HEK293T (cell line): ENCODE data around the gene ANKMY1.
A peak's percentile ranks its signal among the peaks of the same experiment; 100 is the strongest.

Experiments
- CTCF ChIA-PET: fragments of 350-600 bp; formaldehyde crosslinking; extraction: SDS; loops from one replicate; lab custom pipeline; 2021; ENCODE audit warnings: antibody characterized with exemption, inconsistent platforms; lab: Yijun Ruan, JAX
- POLR2A ChIA-PET: fragments of 350-600 bp; formaldehyde crosslinking; extraction: SDS; loops from one replicate; lab custom pipeline; 2020; ENCODE audit warnings: antibody characterized with exemption, inconsistent platforms; lab: Yijun Ruan, JAX
- DNase-seq: peaks from one replicate; pipeline ENCODE4 v3.0.0; 2012; ENCODE audit warnings: mixed read lengths; ENCODE audit errors: extremely low spot score
- ARNT ChIP-seq: fragments of 450-650 bp; IDR thresholded peaks from 2 replicates; pipeline ENCODE4 v1.6.1; 2017; ENCODE audit warnings: mild to moderate bottlenecking
- BHLHE40 ChIP-seq: fragments of 450-650 bp; IDR thresholded peaks from 2 replicates; pipeline ENCODE4 v1.6.1; 2016; ENCODE audit warnings: mild to moderate bottlenecking, moderate library complexity, borderline replicate concordance
- CTBP1 ChIP-seq: fragments of 450-650 bp; IDR thresholded peaks from 2 replicates; pipeline ENCODE4 v1.6.1; 2016; ENCODE audit warnings: borderline replicate concordance
- ELF4 ChIP-seq: fragments of 450-650 bp; IDR thresholded peaks from 2 replicates; pipeline ENCODE4 v1.6.1; 2017; ENCODE audit warnings: antibody characterized with exemption
- FOXA1 ChIP-seq: fragments of 450-650 bp; IDR thresholded peaks from 2 replicates; pipeline ENCODE4 v1.6.1; 2016; ENCODE audit warnings: mild to moderate bottlenecking
- FOXK2 ChIP-seq: fragments of 450-650 bp; IDR thresholded peaks from 2 replicates; pipeline ENCODE4 v1.6.1; 2016; ENCODE audit warnings: mild to moderate bottlenecking
- FOXM1 ChIP-seq: fragments of 450-650 bp; IDR thresholded peaks from 2 replicates; pipeline ENCODE4 v1.6.1; 2017; ENCODE audit warnings: mild to moderate bottlenecking, borderline replicate concordance
- HDGF ChIP-seq: fragments of 450-650 bp; IDR thresholded peaks from 2 replicates; pipeline ENCODE4 v1.6.1; 2017; ENCODE audit warnings: antibody characterized with exemption, borderline replicate concordance
- L3MBTL2 ChIP-seq: fragments of 450-650 bp; conservative IDR thresholded peaks from 2 replicates; pipeline ENCODE4 v1.6.1; 2016; ENCODE audit warnings: mild to moderate bottlenecking
- LEF1 ChIP-seq: fragments of 450-650 bp; IDR thresholded peaks from 2 replicates; pipeline ENCODE4 v1.6.1; 2017; ENCODE audit warnings: mild to moderate bottlenecking, borderline replicate concordance
- NFRKB ChIP-seq: fragments of 450-650 bp; IDR thresholded peaks from 2 replicates; pipeline ENCODE4 v1.6.1; 2016; ENCODE audit warnings: mild to moderate bottlenecking, moderate library complexity
- PKNOX1 ChIP-seq: fragments of 450-650 bp; IDR thresholded peaks from 2 replicates; pipeline ENCODE4 v1.6.1; 2016
- SP1 ChIP-seq: fragments of 450-650 bp; IDR thresholded peaks from 2 replicates; pipeline ENCODE4 v1.6.1; 2017
- SUZ12 ChIP-seq: fragments of 450-650 bp; IDR thresholded peaks from 2 replicates; pipeline ENCODE4 v1.6.1; 2016; ENCODE audit warnings: mild to moderate bottlenecking
- TARDBP ChIP-seq: fragments of 450-650 bp; IDR thresholded peaks from 2 replicates; pipeline ENCODE4 v1.6.1; 2016
- ZNF384 ChIP-seq: fragments of 450-650 bp; IDR thresholded peaks from 2 replicates; pipeline ENCODE4 v1.6.1; 2016

The ANKMY1 gene

GRCh38 chr2:240557808-240558207 lies at the start of gene ANKMY1:
TSS of gene ANKMY1 (minus strand) at chr2:240557988. CDS start at chr2:240557335, 653 bp downstream.
- no peak for TF ChIP-seq L3MBTL2
- no peak for TF ChIP-seq BHLHE40
- no peak for TF ChIP-seq HDGF
- no peak for TF ChIP-seq FOXM1
- no peak for TF ChIP-seq ARNT
- TF ChIP-seq ZNF384, result no peak
- TF ChIP-seq NFRKB, result no peak
- no peak for TF ChIP-seq ELF4
- no peak for TF ChIP-seq LEF1
- no peak for TF ChIP-seq SUZ12
- no peak for TF ChIP-seq FOXA1
- TF ChIP-seq PKNOX1, result no peak
- no peak for TF ChIP-seq CTBP1
- TF ChIP-seq TARDBP, result no peak
- no peak for TF ChIP-seq FOXK2
- no peak for TF ChIP-seq SP1
- DNase-seq, result no peak
- POLR2A ChIA-PET, result no interaction called here
- CTCF ChIA-PET, result no interaction called here

- DNase-seq, result no peak
- CTCF ChIA-PET, result no interaction called here
These were observed 48.3 kb upstream of the ANKMY1 start for GRCh38 chr2:240605867-240606743.

GRCh38 chr2:240604939-240605716 lies 47.3 kb upstream of the ANKMY1 start:
- DNase-seq, result no peak
- ChIA-PET POLR2A (no interaction called here), CTCF (interaction anchor here (0.7 to 1.1 kb wide), 2 partner anchors 16 to 18 kb away, joined by 3 to 5 read pairs; partner anchors contain the start of gene CAPN10)
- no peak for TF ChIP-seq NFRKB
- no peak for TF ChIP-seq SUZ12
- TF ChIP-seq CTBP1, result no peak
- no peak for TF ChIP-seq PKNOX1
- no peak for TF ChIP-seq TARDBP
- TF ChIP-seq ARNT, result no peak
- no peak for TF ChIP-seq SP1
- TF ChIP-seq L3MBTL2, result no peak
- no peak for TF ChIP-seq FOXM1

More at GRCh38 chr2:240605867-240606743, 48.3 kb upstream of the ANKMY1 start:
- POLR2A ChIA-PET, result interaction anchor here (1.1 kb wide), 1 partner anchor 19 kb away, joined by 3 read pairs; no protein-coding TSS in a partner anchor
- TF ChIP-seq FOXK2 (no peak), FOXM1 (no peak), ELF4 (no peak), ARNT (no peak), BHLHE40 (no peak), PKNOX1 (no peak), SP1 (no peak), LEF1 (no peak), HDGF (no peak), ZNF384 (no peak), TARDBP (no peak), FOXA1 (no peak), SUZ12 (no peak), CTBP1 (no peak), NFRKB (no peak), L3MBTL2 (no peak)

GRCh38 chr2:240604291-240604938 lies 46.6 kb upstream of the ANKMY1 start:
- TF ChIP-seq CTBP1, result no peak
- no peak for TF ChIP-seq SP1
- TF ChIP-seq ARNT, result no peak
- TF ChIP-seq FOXK2, result no peak
- no peak for TF ChIP-seq L3MBTL2
- TF ChIP-seq LEF1, result no peak
- no peak for TF ChIP-seq NFRKB
- TF ChIP-seq ZNF384, result no peak
- TF ChIP-seq BHLHE40, result no peak
- TF ChIP-seq SUZ12, result no peak
- TF ChIP-seq TARDBP, result no peak
- no peak for TF ChIP-seq FOXA1
- TF ChIP-seq HDGF, result no peak
- no peak for TF ChIP-seq PKNOX1
- TF ChIP-seq FOXM1, result no peak
- DNase-seq, result peak; percentile 62
- ChIA-PET CTCF (interaction anchor here (0.6 to 1.1 kb wide), 3 partner anchors 9 to 18 kb away, joined by 3 to 5 read pairs (median 4); partner anchors contain the start of gene CAPN10), POLR2A (interaction anchor here (1.1 kb wide), 1 partner anchor 18 kb away, joined by 4 read pairs; the partner anchor contains the start of gene CAPN10)
